MM.1S (cell line): ENCODE data around the gene F8.

Experiments
- EZH2 ChIP-seq: fragments of 300-600 bp; sonication (generic); optimal IDR thresholded peaks from 2 replicates; pipeline ENCODE3; 2017; ENCODE audit warnings: low read depth, mild to moderate bottlenecking, antibody characterized with exemption, low read length, mixed read lengths
- TF ChIP-seq, protein P1 (sequence below): fragments of 300-600 bp; sonication (generic); IDR thresholded peaks from 2 replicates; pipeline ENCODE4 v1.5.1; 2016; ENCODE audit warnings: antibody characterized with exemption, low read length, mixed read lengths

DNA sequence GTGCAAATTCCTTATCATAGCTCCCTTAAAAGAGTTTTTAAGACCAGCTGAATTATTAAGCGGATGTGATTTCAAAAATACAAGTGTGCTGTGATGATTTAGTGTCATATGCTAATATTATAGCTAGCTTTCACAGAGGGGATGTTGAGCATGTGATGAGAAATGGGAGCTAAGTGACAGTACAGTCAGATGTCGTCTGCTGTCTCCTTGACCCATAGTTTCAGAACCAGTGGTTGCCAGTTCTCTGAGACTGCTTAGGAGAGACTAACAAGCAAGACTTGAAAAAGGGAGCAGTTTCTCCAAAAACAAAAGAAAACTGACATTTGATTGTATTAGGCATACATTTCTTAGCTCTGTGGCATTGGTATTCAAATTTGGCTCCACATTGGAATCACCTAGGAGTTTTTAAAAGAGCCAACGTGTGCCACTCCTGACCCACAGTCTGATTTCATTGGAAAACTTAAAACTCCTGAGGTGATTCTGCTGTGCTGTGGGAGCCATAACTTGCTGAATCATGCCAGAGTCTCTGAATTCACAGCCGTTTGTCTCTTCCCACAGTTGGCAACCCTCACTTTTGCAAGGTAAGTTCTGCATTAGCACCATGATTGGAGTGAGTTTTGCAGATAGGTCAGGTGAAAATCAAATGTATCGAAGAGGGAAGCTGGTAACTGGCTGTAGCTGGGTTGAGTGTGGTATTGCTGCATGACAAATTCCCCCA lies 24.4 kb upstream of the F8 start:
- TF ChIP-seq, protein P1, sequence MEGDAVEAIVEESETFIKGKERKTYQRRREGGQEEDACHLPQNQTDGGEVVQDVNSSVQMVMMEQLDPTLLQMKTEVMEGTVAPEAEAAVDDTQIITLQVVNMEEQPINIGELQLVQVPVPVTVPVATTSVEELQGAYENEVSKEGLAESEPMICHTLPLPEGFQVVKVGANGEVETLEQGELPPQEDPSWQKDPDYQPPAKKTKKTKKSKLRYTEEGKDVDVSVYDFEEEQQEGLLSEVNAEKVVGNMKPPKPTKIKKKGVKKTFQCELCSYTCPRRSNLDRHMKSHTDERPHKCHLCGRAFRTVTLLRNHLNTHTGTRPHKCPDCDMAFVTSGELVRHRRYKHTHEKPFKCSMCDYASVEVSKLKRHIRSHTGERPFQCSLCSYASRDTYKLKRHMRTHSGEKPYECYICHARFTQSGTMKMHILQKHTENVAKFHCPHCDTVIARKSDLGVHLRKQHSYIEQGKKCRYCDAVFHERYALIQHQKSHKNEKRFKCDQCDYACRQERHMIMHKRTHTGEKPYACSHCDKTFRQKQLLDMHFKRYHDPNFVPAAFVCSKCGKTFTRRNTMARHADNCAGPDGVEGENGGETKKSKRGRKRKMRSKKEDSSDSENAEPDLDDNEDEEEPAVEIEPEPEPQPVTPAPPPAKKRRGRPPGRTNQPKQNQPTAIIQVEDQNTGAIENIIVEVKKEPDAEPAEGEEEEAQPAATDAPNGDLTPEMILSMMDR = no peak
- TF ChIP-seq EZH2 = no peak
